Peyer's patch (tissue), 4 donors: ENCODE data around the gene CCDC88C. TPM values are rescaled to one million over a fixed set of nuclear protein-coding genes. Genes with fewer than 3 reads are reported as not detected.

Source experiments
- DNase-seq, 3 donors: peaks; one replicate each; pipeline ENCODE4 v3.0.0-alpha.2; 2017 to 2019
- H3K27ac ChIP-seq, 4 donors: fragments of 200-600 bp; sonication (generic); one replicate each; pipeline ENCODE4 v1.5.1; 2016 to 2019
- H3K27me3 ChIP-seq, 2 donors: fragments of 200-600 bp; sonication (generic); one replicate each; pipeline ENCODE4 v1.5.1; 2019
- H3K36me3 ChIP-seq, 3 donors: fragments of 200-600 bp; sonication (generic); one replicate each; pipeline ENCODE4 v1.5.1; 2016 to 2019
- H3K4me1 ChIP-seq, 4 donors: fragments of 200-600 bp; sonication (generic); one replicate each; pipeline ENCODE4 v1.5.1; 2016 to 2019
- H3K4me3 ChIP-seq, 4 donors: fragments of 200-600 bp; sonication (generic); 1 replicate in 3 of 4; 2 replicates in 1 of 4; pipeline ENCODE4 v1.5.1; 2016 to 2019; ENCODE audit warnings: mild to moderate bottlenecking in 1 of 4
- H3K9me3 ChIP-seq, 4 donors: fragments of 200-600 bp; sonication (generic); one replicate each; pipeline ENCODE4 v1.5.1; 2016 to 2019; ENCODE audit warnings: mild to moderate bottlenecking in 1 of 4
- CTCF ChIP-seq, 6 experiments: fragments of 450-650 bp in 4 of 6; fragments of 200-600 bp in 2 of 6; sonication (generic) in 1 of 6; IDR thresholded peaks; one replicate each; pipeline ENCODE4 v1.5.1; 2017 to 2019; ENCODE audit warnings: antibody characterized with exemption in 6 of 6, mild to moderate bottlenecking in 3 of 6, moderate library complexity in 1 of 6
- POLR2A ChIP-seq, 2 donors: fragments of 450-650 bp; IDR thresholded peaks; one replicate each; pipeline ENCODE4 v1.5.1; 2017; ENCODE audit warnings: antibody characterized with exemption in 2 of 2, mild to moderate bottlenecking in 2 of 2, moderate library complexity in 2 of 2
- total RNA-seq, 4 donors: library from RNA; depleted of rRNA; stranded (reverse); fragments of >200 nt; gene quantifications; one replicate each; pipeline ENCODE4 v1.1.0, GENCODE V29; 2016

The CCDC88C gene
- total RNA-seq, 4 donors from 2014 or later = 18.9 to 189 (median 77.2) TPM

GRCh38 chr14:91396013-91396660 is 21.5 kb downstream of the CCDC88C start:
- Histone ChIP-seq H3K36me3 (no peaks in the 10 kb centered on the region), H3K4me1 (peaks cover 0 to 51% (median 41%) of the 10 kb centered on the region in 4 donors), H3K27ac (peak overlapping the region in 1 of 4 donors; percentile 84), H3K4me3 (no peak overlapping the region), H3K27me3 (no peaks in the 10 kb centered on the region), H3K9me3 (no peaks in the 10 kb centered on the region)
- no peak for TF ChIP-seq CTCF (IDR thresholded peaks at IDR 0.05)
- TF ChIP-seq POLR2A (IDR thresholded peaks at IDR 0.05) = no peak
- DNase-seq = no peak

GRCh38 chr14:91395466-91395865 is 22.2 kb downstream of the CCDC88C start:
- H3K36me3 ChIP-seq = no peaks in the 10 kb centered on the region
- TF ChIP-seq POLR2A (IDR thresholded peaks at IDR 0.05) (no peak), CTCF (IDR thresholded peaks at IDR 0.05) (no peak)
- no peak overlapping the region for H3K4me3 ChIP-seq
- no peak for DNase-seq
- H3K27me3 ChIP-seq = no peaks in the 10 kb centered on the region
- H3K27ac ChIP-seq = no peak overlapping the region
- H3K4me1 ChIP-seq = peaks cover 0 to 50% (median 39%) of the 10 kb centered on the region in 4 donors
- no peaks in the 10 kb centered on the region for H3K9me3 ChIP-seq

- no peak for DNase-seq
- H3K27ac ChIP-seq = no peak overlapping the region
- no peaks in the 10 kb centered on the region for H3K9me3 ChIP-seq
- H3K4me3 ChIP-seq = no peak overlapping the region
- H3K27me3 ChIP-seq = no peaks in the 10 kb centered on the region
- H3K36me3 ChIP-seq = no peaks in the 10 kb centered on the region
- peaks cover 0 to 44% (median 37%) of the 10 kb centered on the region in 4 donors for H3K4me1 ChIP-seq
- TF ChIP-seq CTCF (IDR thresholded peaks at IDR 0.05) = no peak
- TF ChIP-seq POLR2A (IDR thresholded peaks at IDR 0.05) = no peak
Measured at GRCh38 chr14:91394105-91395081, 23.2 kb downstream of the CCDC88C start.

GRCh38 chr14:91392623-91393303 is 24.9 kb downstream of the CCDC88C start:
- Histone ChIP-seq H3K9me3 (no peaks in the 10 kb centered on the region), H3K36me3 (no peaks in the 10 kb centered on the region), H3K4me1 (peaks cover 3 to 42% (median 35%) of the 10 kb centered on the region in 4 donors), H3K27ac (no peak overlapping the region), H3K27me3 (no peaks in the 10 kb centered on the region), H3K4me3 (no peak overlapping the region)
- DNase-seq = no peak
- TF ChIP-seq CTCF (IDR thresholded peaks at IDR 0.05) (no peak), POLR2A (IDR thresholded peaks at IDR 0.05) (no peak)

GRCh38 chr14:91390165-91390778 is 27.3 kb downstream of the CCDC88C start:
- DNase-seq = no peak
- Histone ChIP-seq H3K36me3 (no peaks in the 10 kb centered on the region), H3K4me3 (no peak overlapping the region), H3K27me3 (no peaks in the 10 kb centered on the region), H3K9me3 (no peaks in the 10 kb centered on the region), H3K27ac (peak overlapping the region in 1 of 4 donors; percentile 40), H3K4me1 (peaks cover 3 to 40% (median 22%) of the 10 kb centered on the region in 4 donors)
- TF ChIP-seq POLR2A (IDR thresholded peaks at IDR 0.05) (no peak), CTCF (IDR thresholded peaks at IDR 0.05) (no peak)
